Sigmoid colon (tissue), 4 donors: ENCODE results near the gene UGCG.

ENCODE experiments used
- EP300 ChIP-seq, 4 donors: sonication (generic); formaldehyde crosslinking; IDR thresholded peaks; one replicate each; pipeline ENCODE4 v1.6.1; 2017; ENCODE audit warnings: antibody characterized with exemption in 4 of 4
- POLR2A ChIP-seq, 2 donors: fragments of 450-650 bp; IDR thresholded peaks; one replicate each; pipeline ENCODE4 v1.6.1; 2016; ENCODE audit warnings: antibody characterized with exemption in 2 of 2, mild to moderate bottlenecking in 2 of 2, moderate library complexity in 2 of 2
- TF ChIP-seq, protein P1 (sequence below), 4 experiments: fragments of 450-650 bp in 3 of 4; fragments of 200-600 bp in 1 of 4; IDR thresholded peaks; one replicate each; pipeline ENCODE4 v1.5.1; 2016 to 2019; ENCODE audit warnings: antibody characterized with exemption in 4 of 4, mild to moderate bottlenecking in 3 of 4, moderate library complexity in 2 of 4

- TF ChIP-seq EP300 (IDR thresholded peaks at IDR 0.05) (no peak), POLR2A (IDR thresholded peaks at IDR 0.05) (no peak)
- TF ChIP-seq, protein P1, sequence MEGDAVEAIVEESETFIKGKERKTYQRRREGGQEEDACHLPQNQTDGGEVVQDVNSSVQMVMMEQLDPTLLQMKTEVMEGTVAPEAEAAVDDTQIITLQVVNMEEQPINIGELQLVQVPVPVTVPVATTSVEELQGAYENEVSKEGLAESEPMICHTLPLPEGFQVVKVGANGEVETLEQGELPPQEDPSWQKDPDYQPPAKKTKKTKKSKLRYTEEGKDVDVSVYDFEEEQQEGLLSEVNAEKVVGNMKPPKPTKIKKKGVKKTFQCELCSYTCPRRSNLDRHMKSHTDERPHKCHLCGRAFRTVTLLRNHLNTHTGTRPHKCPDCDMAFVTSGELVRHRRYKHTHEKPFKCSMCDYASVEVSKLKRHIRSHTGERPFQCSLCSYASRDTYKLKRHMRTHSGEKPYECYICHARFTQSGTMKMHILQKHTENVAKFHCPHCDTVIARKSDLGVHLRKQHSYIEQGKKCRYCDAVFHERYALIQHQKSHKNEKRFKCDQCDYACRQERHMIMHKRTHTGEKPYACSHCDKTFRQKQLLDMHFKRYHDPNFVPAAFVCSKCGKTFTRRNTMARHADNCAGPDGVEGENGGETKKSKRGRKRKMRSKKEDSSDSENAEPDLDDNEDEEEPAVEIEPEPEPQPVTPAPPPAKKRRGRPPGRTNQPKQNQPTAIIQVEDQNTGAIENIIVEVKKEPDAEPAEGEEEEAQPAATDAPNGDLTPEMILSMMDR (IDR thresholded peaks at IDR 0.05) = no peak
Measured at GRCh38 chr9:111943746-111944145, 47.1 kb downstream of the UGCG start.
